Mononuclear cell (primary cell): ENCODE data around the gene ZNF443. TPM values are rescaled to one million over a fixed set of nuclear protein-coding genes. Genes with fewer than 3 reads are reported as not detected.
"Not testable (repeated sequence)": the region's sequence is repeated elsewhere in the genome, so short reads cannot be mapped to it uniquely, and the experiment has no call there.

Experiments used
- H3K27me3 ChIP-seq: 2 replicates; pipeline ENCODE4 v1.6.0; 2011; ENCODE audit warnings: low read length, control low read depth; ENCODE audit not compliant: insufficient read depth
- H3K4me1 ChIP-seq: 2 replicates; pipeline ENCODE4 v1.5.1; 2011; ENCODE audit warnings: mild to moderate bottlenecking, low read length, control low read depth; ENCODE audit not compliant: insufficient read depth
- H3K4me3 ChIP-seq: 2 replicates; pipeline ENCODE4 v1.5.1; 2011; ENCODE audit warnings: mild to moderate bottlenecking, low read length, moderate library complexity
- H3K9me3 ChIP-seq: 2 replicates; pipeline ENCODE4 v1.5.1; 2011; ENCODE audit warnings: low read depth, mild to moderate bottlenecking, control low read depth, low read length
- total RNA-seq: library from RNA; depleted of rRNA; stranded (reverse); fragments of >200 nt; gene quantifications from one replicate; pipeline ENCODE4 v1.2.3, GENCODE V29; 2012

Gene ZNF443
- total RNA-seq, 1 donor: 2.3 TPM

GRCh38 chr19:12448808-12449207, 8.0 kb upstream of the ZNF443 start:
- no peaks in the 10 kb centered on the region for H3K27me3 ChIP-seq
- peaks cover 5% of the 10 kb centered on the region for H3K9me3 ChIP-seq
- H3K4me1 ChIP-seq: no peaks in the 10 kb centered on the region
- H3K4me3 ChIP-seq: no peak overlapping the region

GRCh38 chr19:12439686-12440540, 908 bp downstream of the ZNF443 start:
- peak overlapping the region; percentile 60 for H3K4me3 ChIP-seq
- not testable (repeated sequence) for H3K27me3 ChIP-seq

GRCh38 chr19:12430726-12431299, 10.0 kb downstream of the ZNF443 start:
- not testable (repeated sequence) for H3K4me1 ChIP-seq, H3K27me3 ChIP-seq, H3K4me3 ChIP-seq
- peaks cover 31% of the 10 kb centered on the region for H3K9me3 ChIP-seq

More at GRCh38 chr19:12439686-12440540, 908 bp downstream of the ZNF443 start:
- not testable (repeated sequence) for H3K9me3 ChIP-seq
- peaks cover 15% of the 10 kb centered on the region for H3K4me1 ChIP-seq

- H3K27me3 ChIP-seq: no peaks in the 10 kb centered on the region
- no peaks in the 10 kb centered on the region for H3K4me1 ChIP-seq
- peaks cover 23% of the 10 kb centered on the region for H3K9me3 ChIP-seq
- H3K4me3 ChIP-seq: no peak overlapping the region
These were observed 14.9 kb downstream of the ZNF443 start for GRCh38 chr19:12425888-12426274.

- Histone ChIP-seq H3K4me1 (no peaks in the 10 kb centered on the region), H3K9me3 (peaks cover 18% of the 10 kb centered on the region), H3K27me3 (no peaks in the 10 kb centered on the region), H3K4me3 (no peak overlapping the region)
These were observed 15.5 kb downstream of the ZNF443 start for GRCh38 chr19:12425236-12425887.

- not testable (repeated sequence) for H3K27me3 ChIP-seq, H3K4me3 ChIP-seq, H3K9me3 ChIP-seq, H3K4me1 ChIP-seq
These were observed 23.5 kb downstream of the ZNF443 start for GRCh38 chr19:12417273-12417672.

GRCh38 chr19:12411893-12412292, 28.9 kb downstream of the ZNF443 start:
- Histone ChIP-seq H3K4me1 (no peaks in the 10 kb centered on the region), H3K9me3 (no peaks in the 10 kb centered on the region), H3K27me3 (no peaks in the 10 kb centered on the region), H3K4me3 (no peak overlapping the region)

GRCh38 chr19:12400633-12401502, 40.0 kb downstream of the ZNF443 start, which contains the start of gene ZNF799:
Gene ZNF799, minus strand, starts transcription at chr19:12401271. Its CDS starts 201 bp downstream, at chr19:12401070.
- no peaks in the 10 kb centered on the region for H3K9me3 ChIP-seq
- peaks cover 15% of the 10 kb centered on the region for H3K4me1 ChIP-seq
- H3K27me3 ChIP-seq: no peaks in the 10 kb centered on the region
- peak within 1 kb of the TSS; percentile 92 for H3K4me3 ChIP-seq

- H3K27me3 ChIP-seq, H3K9me3 ChIP-seq: not testable (repeated sequence)
- Histone ChIP-seq H3K4me1 (peaks cover 15% of the 10 kb centered on the region), H3K4me3 (peak overlapping the region; percentile 92)
These were observed 40.8 kb downstream of the ZNF443 start for GRCh38 chr19:12399901-12400632.

GRCh38 chr19:12391148-12391547, 49.7 kb downstream of the ZNF443 start:
- H3K4me3 ChIP-seq, H3K4me1 ChIP-seq, H3K27me3 ChIP-seq: not testable (repeated sequence)
- peaks cover 25% of the 10 kb centered on the region for H3K9me3 ChIP-seq

- H3K4me1 ChIP-seq, H3K27me3 ChIP-seq, H3K4me3 ChIP-seq: not testable (repeated sequence)
- peaks cover 23% of the 10 kb centered on the region for H3K9me3 ChIP-seq
These were observed 54.5 kb downstream of the ZNF443 start for GRCh38 chr19:12386365-12386764.

- H3K4me1 ChIP-seq: no peaks in the 10 kb centered on the region
- no peak overlapping the region for H3K4me3 ChIP-seq
- H3K27me3 ChIP-seq: no peaks in the 10 kb centered on the region
- H3K9me3 ChIP-seq: peaks cover 54% of the 10 kb centered on the region
These were observed 60.4 kb downstream of the ZNF443 start for GRCh38 chr19:12380444-12380737.

- Histone ChIP-seq H3K4me3 (no peak overlapping the region), H3K4me1 (no peaks in the 10 kb centered on the region), H3K27me3 (no peaks in the 10 kb centered on the region), H3K9me3 (peaks cover 54% of the 10 kb centered on the region)
These were observed 60.9 kb downstream of the ZNF443 start for GRCh38 chr19:12379732-12380443.
